IPS DF 6.9 (cell line): Measurements from ENCODE around the gene FAM20C.
A peak's percentile ranks its signal among the peaks of the same experiment; 100 is the strongest.

Experiments
- DNase-seq: peaks from one replicate; pipeline ENCODE4 v3.0.0-alpha.2; 2013; ENCODE audit warnings: low read depth, low spot score
- H3K27ac ChIP-seq: one replicate; pipeline ENCODE4 v1.5.1; 2013; ENCODE audit warnings: low read length, control low read depth
- H3K27me3 ChIP-seq: 2 replicates; pipeline ENCODE4 v1.6.1; 2013; ENCODE audit warnings: mild to moderate bottlenecking, low read length; ENCODE audit not compliant: control insufficient read depth, insufficient read depth
- H3K36me3 ChIP-seq: 2 replicates; pipeline ENCODE4 v1.6.1; 2013; ENCODE audit warnings: low read length; ENCODE audit not compliant: control insufficient read depth, insufficient read depth
- H3K4me1 ChIP-seq: 2 replicates; pipeline ENCODE4 v1.6.1; 2013; ENCODE audit warnings: low read length; ENCODE audit not compliant: control insufficient read depth, insufficient read depth
- H3K4me3 ChIP-seq: 2 replicates; pipeline ENCODE4 v1.5.1; 2013; ENCODE audit warnings: mild to moderate bottlenecking, low read length
- H3K9me3 ChIP-seq: 2 replicates; pipeline ENCODE4 v1.6.1; 2013; ENCODE audit warnings: low read length, inconsistent platforms; ENCODE audit not compliant: control insufficient read depth, insufficient read depth
- WGBS: extraction: QIAGEN DNeasy Blood & Tissue Kit; methylation state at CpG from one replicate; pipeline ENCODE4 v1.1.7; 2013; ENCODE audit warnings: mixed read lengths, missing lambda C conversion rate; ENCODE audit not compliant: insufficient read length, insufficient coverage; 5-methylcytosine and 5-hydroxymethylcytosine counted together

Gene FAM20C

DNA sequence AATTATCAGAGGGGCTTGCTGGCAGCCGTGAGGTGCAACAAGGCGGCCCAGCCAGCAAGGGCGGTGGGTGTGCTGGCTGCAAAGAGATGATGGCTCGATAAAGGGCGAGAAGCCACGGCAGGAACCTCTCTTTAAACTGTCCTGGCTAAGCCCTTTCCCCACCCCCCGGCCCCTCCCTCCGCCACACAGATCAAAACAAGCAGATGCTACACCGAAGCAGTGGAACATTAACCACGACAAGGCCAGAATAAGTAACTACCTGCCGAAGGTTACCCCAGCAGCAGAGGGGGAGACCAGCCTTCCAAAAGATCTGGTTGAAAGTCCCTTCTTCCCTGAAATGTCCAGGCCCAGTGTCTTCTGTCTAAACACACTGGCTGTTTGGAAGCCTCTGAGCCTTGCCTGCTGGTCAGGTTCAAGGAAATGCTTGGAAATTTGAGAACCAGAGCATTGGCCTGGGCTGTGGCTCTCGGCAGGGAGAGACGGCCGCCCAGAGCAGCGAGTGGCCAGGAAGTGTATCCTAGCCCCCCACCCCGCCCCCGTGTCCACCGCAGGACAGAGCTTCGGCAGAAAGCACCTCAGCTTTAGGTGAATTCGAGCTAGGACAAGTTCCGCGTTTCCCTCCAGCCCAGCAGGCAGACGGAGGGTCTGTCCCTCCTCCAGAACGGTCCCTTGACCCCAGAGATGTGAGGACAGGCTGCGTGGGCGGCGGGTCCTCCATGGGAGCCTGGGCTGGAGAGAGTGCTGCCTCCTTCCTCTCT lies 2.1 kb downstream of the FAM20C start:
- DNase-seq, result no peak
- H3K4me1 ChIP-seq, result peaks cover 6% of the 10 kb centered on the region
- H3K36me3 ChIP-seq, result peaks cover 31% of the 10 kb centered on the region
- H3K4me3 ChIP-seq, result peak overlapping the region; percentile 78; the same call in 1 of the 2 replicates
- no peak overlapping the region for H3K27ac ChIP-seq
- no peaks in the 10 kb centered on the region for H3K27me3 ChIP-seq
- H3K9me3 ChIP-seq, result no peaks in the 10 kb centered on the region
- WGBS, result no CpG with 5 or more reads among the region's 27 CpGs

DNA sequence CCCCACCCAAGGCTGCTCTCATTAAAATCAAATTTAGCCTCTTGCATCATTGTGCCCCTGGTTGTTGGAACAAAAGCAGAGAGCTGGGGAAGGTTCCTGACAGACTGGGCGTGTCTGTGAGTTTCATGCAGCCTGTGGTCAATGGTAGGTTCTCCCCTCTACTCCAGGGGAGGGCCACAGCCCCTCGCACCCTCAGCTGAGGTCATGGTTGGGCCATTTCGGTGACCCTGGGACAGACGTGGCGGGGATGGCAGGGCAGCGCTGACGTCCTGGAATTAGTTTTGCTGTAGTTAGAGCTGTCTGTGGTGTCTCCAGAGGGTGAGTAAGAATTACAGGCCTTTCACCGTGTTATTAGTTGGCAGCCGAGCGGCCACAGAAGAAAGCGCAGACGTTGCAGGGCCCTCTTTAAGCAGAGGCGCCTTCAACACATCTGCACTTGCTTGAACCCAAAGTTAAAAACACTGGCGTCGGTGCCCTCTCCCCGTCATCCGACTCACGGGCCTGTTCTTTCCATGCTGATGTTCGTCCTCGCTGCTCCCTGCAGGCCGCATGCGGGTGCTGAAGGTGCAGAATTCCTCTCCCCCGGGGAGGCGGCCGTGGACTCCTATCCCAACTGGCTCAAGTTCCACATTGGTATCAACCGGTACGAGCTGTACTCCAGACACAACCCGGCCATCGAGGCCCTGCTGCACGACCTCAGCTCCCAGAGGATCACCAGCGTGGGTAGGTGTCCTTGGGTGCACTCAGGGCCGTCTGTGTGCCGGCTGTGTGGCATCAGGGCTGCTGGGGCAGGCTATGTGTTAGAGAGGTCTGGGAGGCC lies 2.8 kb downstream of the FAM20C start:
- H3K4me3 ChIP-seq, result no peak overlapping the region; the same call in 1 of the 2 replicates
- peaks cover 31% of the 10 kb centered on the region for H3K36me3 ChIP-seq
- H3K4me1 ChIP-seq, result peaks cover 5% of the 10 kb centered on the region
- H3K27ac ChIP-seq, result no peak overlapping the region
- DNase-seq, result no peak
- no CpG with 5 or more reads among the region's 33 CpGs for WGBS
- H3K9me3 ChIP-seq, result no peaks in the 10 kb centered on the region
- no peaks in the 10 kb centered on the region for H3K27me3 ChIP-seq

DNA sequence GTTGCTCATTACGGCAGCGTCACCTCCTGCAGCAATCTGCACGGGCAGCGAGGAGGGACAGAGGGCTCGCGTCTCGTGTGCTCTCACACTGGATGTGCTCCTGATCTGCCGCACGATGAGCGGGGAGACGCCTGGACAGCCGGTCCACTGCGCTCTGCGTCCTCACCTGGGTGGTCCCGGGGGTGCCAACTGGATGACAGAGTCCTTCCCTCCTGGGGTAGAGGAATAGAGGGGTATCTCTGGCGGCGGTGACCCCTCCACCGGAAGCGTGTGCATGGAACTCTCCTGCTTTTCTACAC lies 3.4 kb downstream of the FAM20C start:
- no peak overlapping the region for H3K27ac ChIP-seq
- no CpG with 5 or more reads among the region's 19 CpGs for WGBS
- peaks cover 5% of the 10 kb centered on the region for H3K4me1 ChIP-seq
- H3K4me3 ChIP-seq, result no peak overlapping the region
- DNase-seq, result no peak
- no peaks in the 10 kb centered on the region for H3K9me3 ChIP-seq
- peaks cover 31% of the 10 kb centered on the region for H3K36me3 ChIP-seq
- H3K27me3 ChIP-seq, result no peaks in the 10 kb centered on the region

DNA sequence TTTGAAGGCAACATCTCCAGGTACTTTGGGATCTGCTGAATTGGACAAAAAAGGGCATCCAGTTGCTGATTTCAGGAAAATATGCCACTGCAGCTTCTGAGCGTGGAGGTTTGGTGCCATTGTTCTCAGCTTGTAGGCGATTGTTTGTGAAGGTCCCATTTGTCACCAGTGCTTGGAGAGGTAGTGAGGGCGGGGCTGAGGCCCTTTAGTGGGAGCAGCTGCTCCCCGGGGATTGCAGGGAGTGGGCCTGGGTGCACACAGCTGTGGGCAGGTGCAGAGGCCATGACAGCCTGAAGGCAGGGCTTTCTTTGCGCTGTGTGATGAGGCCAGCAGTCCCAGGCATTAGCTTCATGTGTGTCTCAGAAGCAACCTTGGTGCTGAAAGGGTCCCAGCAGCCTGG lies 3.9 kb downstream of the FAM20C start:
- H3K4me3 ChIP-seq, result no peak overlapping the region
- H3K27me3 ChIP-seq, result no peaks in the 10 kb centered on the region
- no peak overlapping the region for H3K27ac ChIP-seq
- no CpG with 5 or more reads among the region's 5 CpGs for WGBS
- DNase-seq, result no peak
- H3K9me3 ChIP-seq, result no peaks in the 10 kb centered on the region
- H3K4me1 ChIP-seq, result peaks cover 5% of the 10 kb centered on the region
- H3K36me3 ChIP-seq, result peaks cover 31% of the 10 kb centered on the region

DNA sequence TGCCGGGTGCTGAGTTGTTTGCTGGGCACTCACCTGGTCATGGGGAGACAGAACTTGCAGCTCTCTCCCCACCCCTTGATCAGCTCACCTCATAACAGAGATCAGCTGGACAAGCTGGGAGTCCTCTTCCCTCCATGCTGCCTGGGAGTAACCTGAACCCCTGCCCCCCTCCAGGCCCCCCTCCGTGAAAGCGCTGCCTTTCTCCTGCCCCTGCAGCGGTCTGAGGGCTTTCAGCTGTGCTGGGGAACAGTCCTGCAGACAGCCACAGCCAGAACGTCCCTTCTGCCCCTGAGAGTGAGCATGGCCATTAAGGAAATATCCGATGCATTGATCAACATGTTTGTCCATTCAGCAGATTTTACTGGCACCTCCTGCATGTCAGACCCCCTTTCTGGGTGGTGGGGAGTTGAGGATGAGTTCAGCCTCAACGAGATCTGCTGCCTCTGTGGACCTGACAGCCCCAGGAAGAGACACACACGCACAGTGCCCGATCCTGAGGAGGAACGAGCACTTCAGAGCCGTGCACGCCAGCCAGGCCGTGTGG lies 4.5 kb downstream of the FAM20C start:
- Histone ChIP-seq H3K36me3 (peaks cover 31% of the 10 kb centered on the region), H3K4me3 (no peak overlapping the region), H3K27ac (no peak overlapping the region), H3K27me3 (no peaks in the 10 kb centered on the region), H3K4me1 (peaks cover 2% of the 10 kb centered on the region; the same call in 1 of the 2 replicates), H3K9me3 (no peaks in the 10 kb centered on the region)
- DNase-seq, result no peak
- no CpG with 5 or more reads among the region's 13 CpGs for WGBS

DNA sequence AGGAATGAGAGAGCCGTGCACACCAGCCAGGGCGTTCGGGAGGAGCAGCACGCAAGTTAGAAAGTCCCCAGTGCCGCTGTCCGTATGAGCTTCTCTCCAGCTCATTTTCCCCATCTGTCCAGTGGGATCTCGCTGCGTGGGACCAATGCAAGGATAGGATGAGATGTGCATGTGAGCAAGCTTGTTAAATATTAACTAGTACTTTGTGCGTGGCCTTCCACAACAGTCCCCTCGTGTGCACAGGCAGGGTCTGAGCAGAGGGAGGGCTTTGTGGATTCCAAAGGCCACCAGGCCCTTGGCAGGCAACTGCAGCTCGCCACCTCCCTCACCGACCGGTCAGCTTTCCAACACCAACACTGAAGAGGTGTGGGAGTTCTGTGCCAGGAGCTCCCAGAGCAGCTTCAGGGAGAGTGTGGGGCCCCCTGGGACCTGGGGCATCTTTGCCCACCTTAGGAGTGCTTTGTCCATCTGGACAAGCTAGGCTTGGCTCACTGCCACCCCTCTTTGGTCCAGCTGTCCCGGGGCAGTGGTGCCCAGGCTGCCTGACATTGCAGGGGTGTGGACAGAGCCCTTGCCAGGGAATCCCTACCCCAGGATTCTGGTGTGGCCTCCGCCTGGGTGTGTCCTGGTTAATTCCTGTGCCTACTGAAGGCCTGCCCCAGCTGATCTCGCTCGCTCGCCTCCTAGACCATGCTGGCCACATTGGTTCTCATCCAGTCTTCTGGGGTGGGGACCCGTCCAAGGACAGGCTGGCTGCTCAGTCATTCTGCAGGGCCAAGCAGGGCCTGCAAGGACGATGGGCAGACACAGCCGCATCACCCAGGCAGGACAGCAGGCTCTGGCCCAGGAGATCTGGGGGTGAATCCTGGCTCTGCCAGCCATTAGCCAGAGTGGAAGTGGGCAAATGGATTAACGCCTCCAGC lies 5.3 kb downstream of the FAM20C start:
- no peak overlapping the region for H3K4me3 ChIP-seq
- H3K36me3 ChIP-seq, result peaks cover 31% of the 10 kb centered on the region
- WGBS, result no CpG with 5 or more reads among the region's 22 CpGs
- peaks cover 2% of the 10 kb centered on the region; the same call in 1 of the 2 replicates for H3K4me1 ChIP-seq
- no peak overlapping the region for H3K27ac ChIP-seq
- no peak for DNase-seq
- H3K9me3 ChIP-seq, result no peaks in the 10 kb centered on the region
- no peaks in the 10 kb centered on the region for H3K27me3 ChIP-seq

DNA sequence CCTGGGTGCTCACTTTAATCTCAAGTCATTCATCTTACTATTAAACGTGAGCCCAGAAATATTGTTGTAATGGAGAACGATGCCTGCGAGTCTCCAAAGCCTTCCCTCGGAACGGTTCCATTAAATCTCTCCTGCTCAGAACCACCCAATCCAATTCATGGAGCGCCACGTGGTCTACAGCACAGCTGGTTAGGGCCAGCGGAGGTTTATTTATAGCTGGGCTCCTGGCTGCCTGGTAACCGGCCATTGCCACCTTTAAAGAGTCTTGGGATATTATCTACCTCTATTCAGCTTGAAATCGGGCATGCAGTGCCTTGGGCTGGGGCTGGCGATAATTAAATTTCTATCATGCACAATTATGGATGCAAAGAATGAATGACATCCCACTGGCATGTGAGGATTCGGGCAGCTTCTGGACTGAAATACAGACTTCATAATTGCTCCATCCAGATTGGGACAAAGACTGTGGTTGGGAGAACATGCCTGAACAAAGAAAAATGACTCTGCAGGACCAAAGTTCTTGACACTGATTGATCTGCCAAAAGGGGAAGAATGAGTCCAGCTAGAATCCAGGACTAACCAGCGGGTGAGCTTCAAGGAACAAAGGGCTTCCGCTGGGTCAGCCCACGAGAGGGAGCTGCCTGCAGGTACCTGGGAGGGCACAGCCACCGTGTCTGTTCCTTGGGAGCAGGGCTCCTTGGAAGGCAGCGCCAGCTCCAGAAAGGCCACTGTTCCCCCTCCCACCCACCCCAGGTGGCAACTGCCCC lies 7.3 kb downstream of the FAM20C start:
- DNase-seq, result no peak
- WGBS, result no CpG with 5 or more reads among the region's 17 CpGs

DNA sequence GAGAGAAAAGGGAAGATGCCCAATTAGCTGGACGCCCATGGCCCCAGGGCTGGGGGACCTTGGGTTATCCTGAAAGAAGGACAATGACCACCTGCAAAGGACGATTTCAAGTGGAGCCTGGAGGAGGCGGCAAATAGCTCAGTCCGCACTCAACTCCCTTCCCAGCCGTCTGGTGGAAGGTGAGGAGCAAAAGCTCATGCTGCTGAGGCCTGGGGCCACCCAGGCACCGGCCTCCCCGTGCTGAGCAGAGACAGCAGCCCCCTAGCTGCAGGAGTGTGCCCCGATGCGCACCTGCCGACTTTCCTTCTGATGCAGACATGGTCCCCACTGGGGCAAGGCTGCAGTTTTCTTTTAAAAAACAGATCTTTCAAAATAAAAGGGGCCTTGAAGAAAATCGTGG lies 7.9 kb downstream of the FAM20C start:
- Histone ChIP-seq H3K4me3 (no peak overlapping the region), H3K9me3 (no peaks in the 10 kb centered on the region), H3K36me3 (peaks cover 36% of the 10 kb centered on the region), H3K27ac (no peak overlapping the region), H3K4me1 (no peaks in the 10 kb centered on the region), H3K27me3 (no peaks in the 10 kb centered on the region)
- WGBS, result no CpG with 5 or more reads among the region's 11 CpGs
- DNase-seq, result no peak

More for the DNA sequence above, 7.3 kb downstream of the FAM20C start:
- H3K4me3 ChIP-seq, result no peak overlapping the region
- H3K27ac ChIP-seq, result no peak overlapping the region
- H3K9me3 ChIP-seq, result no peaks in the 10 kb centered on the region
- peaks cover 36% of the 10 kb centered on the region for H3K36me3 ChIP-seq
- no peaks in the 10 kb centered on the region for H3K27me3 ChIP-seq
- H3K4me1 ChIP-seq, result peaks cover 2% of the 10 kb centered on the region; the same call in 1 of the 2 replicates

DNA sequence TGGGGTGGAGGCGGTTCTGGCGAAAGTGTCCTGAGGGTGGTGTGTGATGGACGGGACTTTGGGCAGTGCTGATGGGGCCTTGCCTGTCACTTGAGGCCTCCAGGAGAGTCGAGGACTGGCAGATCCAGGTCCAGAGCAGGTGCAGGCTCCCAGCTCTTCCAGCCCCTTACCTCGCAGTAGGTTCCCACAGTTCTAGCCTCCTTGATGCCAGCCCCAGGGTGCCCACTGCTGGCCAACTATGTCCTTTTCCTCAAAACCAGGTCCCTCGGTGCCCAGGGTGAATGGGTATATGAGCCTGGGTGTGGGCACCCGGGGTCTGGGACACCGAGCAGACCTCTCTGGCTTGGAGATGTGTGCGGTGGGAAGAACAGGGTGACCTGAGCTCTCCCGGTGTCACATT lies 8.3 kb downstream of the FAM20C start:
- Histone ChIP-seq H3K36me3 (peaks cover 32% of the 10 kb centered on the region), H3K4me1 (no peaks in the 10 kb centered on the region), H3K27me3 (no peaks in the 10 kb centered on the region), H3K4me3 (no peak overlapping the region), H3K27ac (no peak overlapping the region), H3K9me3 (no peaks in the 10 kb centered on the region)
- no peak for DNase-seq
- WGBS, result no CpG with 5 or more reads among the region's 10 CpGs
